Aorta (tissue), 5 donors: Measurements from ENCODE around the gene IQSEC3. TPM values are rescaled to one million over a fixed set of nuclear protein-coding genes. Genes with fewer than 3 reads are reported as not detected.
"Not testable (repeated sequence)": the region's sequence is repeated elsewhere in the genome, so short reads cannot be mapped to it uniquely, and the experiment has no call there.

Experiments used
- ATAC-seq: fragments of 200-7000 bp; cut with Tn5 transposase; one replicate; pipeline ENCODE4 v1.9.1; 2022; ENCODE audit warnings: moderate library complexity; ENCODE audit not compliant: low FRiP score
- DNase-seq, 2 donors: peaks; one replicate each; pipeline ENCODE4 v3.0.0-alpha.2; 2020
- H3K27ac ChIP-seq, 2 donors: one replicate each; pipeline ENCODE4 v1.5.1; 2013; ENCODE audit warnings: low read length in 2 of 2, mild to moderate bottlenecking in 2 of 2, moderate library complexity in 2 of 2, control low read depth in 1 of 2, inconsistent platforms in 1 of 2, low read depth in 1 of 2
- H3K27me3 ChIP-seq, 2 donors: one replicate each; pipeline ENCODE4 v1.6.1; 2013; ENCODE audit warnings: control low read depth in 1 of 2, low read length in 1 of 2, mild to moderate bottlenecking in 1 of 2, moderate library complexity in 1 of 2; ENCODE audit not compliant: insufficient read depth in 2 of 2, control insufficient read depth in 1 of 2
- H3K36me3 ChIP-seq, 2 donors: one replicate each; pipeline ENCODE4 v1.6.1; 2013; ENCODE audit warnings: control low read depth in 1 of 2, low read length in 1 of 2, mild to moderate bottlenecking in 1 of 2; ENCODE audit not compliant: insufficient read depth in 2 of 2, control insufficient read depth in 1 of 2
- H3K4me1 ChIP-seq, 2 donors: one replicate each; pipeline ENCODE4 v1.6.1; 2013; ENCODE audit warnings: low read length in 2 of 2, control low read depth in 1 of 2, mild to moderate bottlenecking in 1 of 2, moderate library complexity in 1 of 2; ENCODE audit not compliant: insufficient read depth in 2 of 2, control insufficient read depth in 1 of 2
- H3K4me3 ChIP-seq, 2 donors: one replicate each; pipeline ENCODE4 v1.5.1; 2013; ENCODE audit warnings: low read length in 2 of 2, control low read depth in 1 of 2, mild to moderate bottlenecking in 1 of 2
- H3K9me3 ChIP-seq: one replicate; pipeline ENCODE4 v1.6.1; 2013; ENCODE audit warnings: mild to moderate bottlenecking, low read length; ENCODE audit not compliant: control insufficient read depth
- WGBS, 2 donors: extraction: QIAGEN DNeasy Blood & Tissue Kit; methylation state at CpG; one replicate each; pipeline ENCODE4 v1.1.7; 2013; 5-methylcytosine and 5-hydroxymethylcytosine counted together
- intact Hi-C, 2 donors: fragments of 100-400 bp; cut with DNase I; formaldehyde crosslinking; loops; one replicate each; pipeline versions ENCODE4 v1.14.2 to v1.15.0; 2022
- long read RNA-seq, 2 donors: library from polyadenylated mRNA; unstranded; transcript quantifications; one replicate each; pipeline ENCODE4 v2.0.0, GENCODE V29; 2020 to 2021
- polyA plus RNA-seq, 2 donors: library from polyadenylated mRNA; stranded (reverse); fragments of 200-250 nt; gene quantifications; one replicate each; pipeline ENCODE4 v1.2.3, GENCODE V29; 2013
- total RNA-seq, 2 donors: library from RNA; stranded (reverse); fragmentation: NEBNext Ultra II Directional; extraction: Animal tissue kit (Norgen Biotek cat#: 25700); gene quantifications; one replicate each; pipeline ENCODE4 v1.2.1, GENCODE V29; 2021
- donor health status: healthy with polysubstance abuse.
- donor health status: Bipolar disorder and iron deficiency.
- donor health status: DM: no; HTN: no; CAD: no.
- donor health status: DM: no; HTN: no; CAD: no.
- donor health status: DM: yes; HTN: yes; CAD: no.

Gene IQSEC3
- total RNA-seq (1 to 10 TPM; 3.0 to 6.4 TPM), polyA plus RNA-seq (under 1 TPM in 1 of 2 donors, not detected in 1; 0.15 TPM)
- long read RNA-seq, donor 1, partial matches to known transcripts, result 2 of 3 reads
- long read RNA-seq, donor 1, other reads (novel, unspliced or antisense), result 1 of 3 reads
- long read RNA-seq, donor 2, partial matches to known transcripts, result 1 of 2 reads
- long read RNA-seq, donor 2, other reads (novel, unspliced or antisense), result 1 of 2 reads

- DNase-seq, intact Hi-C loops, H3K9me3 ChIP-seq, H3K27me3 ChIP-seq, H3K36me3 ChIP-seq, ATAC-seq, H3K4me3 ChIP-seq, H3K4me1 ChIP-seq, H3K27ac ChIP-seq: not testable (repeated sequence)
- WGBS, 2 donors, result 0 to 1% methylated on average over 4 to 19 of the region's 27 CpGs
These were observed at the start of gene IQSEC3 for GRCh38 chr12:66428-66781. Gene IQSEC3 (plus strand): TSS chr12:66767. CDS start chr12:66883, 116 bp downstream.

- intact Hi-C loops, H3K4me1 ChIP-seq, H3K27ac ChIP-seq, H3K9me3 ChIP-seq, H3K36me3 ChIP-seq, H3K4me3 ChIP-seq, DNase-seq, ATAC-seq, H3K27me3 ChIP-seq: not testable (repeated sequence)
- 82 to 95% methylated on average over 10 to 19 of the region's 23 CpGs for WGBS, 2 donors
These were observed 48.9 kb upstream of the IQSEC3 start for GRCh38 chr12:17370-18340.

GRCh38 chr12:18821-19567, 47.6 kb upstream of the IQSEC3 start:
- not testable (repeated sequence) for H3K4me1 ChIP-seq

GRCh38 chr12:19906-20305, 46.7 kb upstream of the IQSEC3 start:
- H3K27me3 ChIP-seq, H3K4me1 ChIP-seq, intact Hi-C loops, H3K36me3 ChIP-seq, ATAC-seq, H3K9me3 ChIP-seq, H3K4me3 ChIP-seq, DNase-seq, H3K27ac ChIP-seq: not testable (repeated sequence)
- 91 to 92% methylated on average over 7 of the region's 11 CpGs for WGBS, 2 donors

More at GRCh38 chr12:18821-19567, 47.6 kb upstream of the IQSEC3 start:
- H3K36me3 ChIP-seq, intact Hi-C loops, H3K4me3 ChIP-seq, H3K9me3 ChIP-seq, DNase-seq, ATAC-seq, H3K27ac ChIP-seq, H3K27me3 ChIP-seq: not testable (repeated sequence)
- 87 to 100% methylated on average over 4 to 21 of the region's 26 CpGs for WGBS, 2 donors

GRCh38 chr12:20757-21156, 45.8 kb upstream of the IQSEC3 start:
- Histone ChIP-seq H3K9me3 (no peaks in the 10 kb centered on the region), H3K4me3 (no peak overlapping the region), H3K4me1 (no peaks in the 10 kb centered on the region), H3K27me3 (no peaks in the 10 kb centered on the region), H3K27ac (no peak overlapping the region), H3K36me3 (peaks cover 0 to 8% of the 10 kb centered on the region in 2 donors)
- intact Hi-C loops, result no loop called here
- WGBS, 2 donors, result 62 to 65% methylated on average over 6 of the region's 6 CpGs
- peak; percentile 26 for ATAC-seq
- no peak for DNase-seq

- Histone ChIP-seq H3K27me3 (no peaks in the 10 kb centered on the region), H3K4me3 (no peak overlapping the region), H3K9me3 (no peaks in the 10 kb centered on the region), H3K36me3 (peaks cover 0 to 8% of the 10 kb centered on the region in 2 donors), H3K27ac (no peak overlapping the region), H3K4me1 (no peaks in the 10 kb centered on the region)
- DNase-seq, result peak in 1 of 2 donors; percentile 49
- peak; percentile 65 for ATAC-seq
- intact Hi-C loops, result no loop called here
- 80 to 83% methylated on average over 18 of the region's 18 CpGs for WGBS, 2 donors
These were observed 45.0 kb upstream of the IQSEC3 start for GRCh38 chr12:21301-22189.

GRCh38 chr12:22190-22529, 44.4 kb upstream of the IQSEC3 start:
- Histone ChIP-seq H3K27me3 (no peaks in the 10 kb centered on the region), H3K4me3 (no peak overlapping the region), H3K9me3 (no peaks in the 10 kb centered on the region), H3K27ac (no peak overlapping the region), H3K4me1 (no peaks in the 10 kb centered on the region), H3K36me3 (peaks cover 0 to 8% of the 10 kb centered on the region in 2 donors)
- intact Hi-C loops, result no loop called here
- ATAC-seq (no peak), DNase-seq (no peak)
- 69 to 78% methylated on average over 4 of the region's 4 CpGs for WGBS, 2 donors
